Panc1 (cell line): Measurements from ENCODE around the gene SASH3.

Experiments used
- CTCF ChIP-seq: fragments of 450-650 bp; IDR thresholded peaks from 2 replicates; pipeline ENCODE4 v1.5.1; 2017; ENCODE audit warnings: mild to moderate bottlenecking
- POLR2AphosphoS5 ChIP-seq: IDR thresholded peaks from 2 replicates; pipeline ENCODE4 v1.6.1; 2012; ENCODE audit warnings: mild to moderate bottlenecking, low read depth, low read length, moderate library complexity
- REST ChIP-seq, 2 experiments: IDR thresholded peaks; 2 replicates each; pipeline ENCODE4 v1.6.1; 2011 to 2012; ENCODE audit warnings: low read depth in 2 of 2, control low read depth in 1 of 2, low read length in 1 of 2, mild to moderate bottlenecking in 1 of 2, moderate library complexity in 1 of 2; ENCODE audit not compliant: insufficient read depth in 1 of 2
- SIN3A ChIP-seq: IDR thresholded peaks from 2 replicates; pipeline ENCODE4 v1.6.1; 2012; ENCODE audit warnings: low read depth, mild to moderate bottlenecking, low read length, moderate library complexity, borderline replicate concordance; ENCODE audit not compliant: insufficient read depth
- TCF7L2 ChIP-seq: IDR thresholded peaks from 2 replicates; pipeline ENCODE4 v1.6.1; 2011; ENCODE audit warnings: mild to moderate bottlenecking, low read depth, low read length, inconsistent platforms

- TF ChIP-seq CTCF, result no peak
- no peak for TF ChIP-seq REST (IDR thresholded peaks at IDR 0.05; ENCODE audit: insufficient read depth in 1 of 2, low read depth in 2 of 2, low read length in 1 of 2)
- no peak for TF ChIP-seq SIN3A
- TF ChIP-seq POLR2AphosphoS5, result no peak
- TF ChIP-seq TCF7L2, result no peak
These were observed 8.8 kb downstream of the SASH3 start for GRCh38 chrX:129788527-129788926.
